Vagina (tissue), 2 donors: ENCODE data around the gene NHERF1.

Experiments used
- CTCF ChIP-seq, 3 experiments: fragments of 450-650 bp in 2 of 3; fragments of 200-600 bp in 1 of 3; sonication (generic) in 1 of 3; IDR thresholded peaks; one replicate each; pipeline ENCODE4 v1.5.1; 2017 to 2019; ENCODE audit warnings: antibody characterized with exemption in 3 of 3, mild to moderate bottlenecking in 2 of 3, moderate library complexity in 2 of 3
- POLR2AphosphoS5 ChIP-seq, 2 donors: sonication (generic); formaldehyde crosslinking; IDR thresholded peaks; one replicate each; pipeline ENCODE4 v1.9.0; 2017; ENCODE audit warnings: antibody characterized with exemption in 2 of 2, mild to moderate bottlenecking in 2 of 2, low read depth in 1 of 2; ENCODE audit not compliant: insufficient read depth in 1 of 2

GRCh38 chr17:74728033-74728701 lies 20.3 kb upstream of the NHERF1 start:
- TF ChIP-seq CTCF (IDR thresholded peaks at IDR 0.05) (no peak), POLR2AphosphoS5 (IDR thresholded peaks at IDR 0.05; ENCODE audit: insufficient read depth in 1 of 2, low read depth in 1 of 2) (no peak)
